CD4-positive, alpha-beta T cell treated with Interferon gamma for 1 hour (primary cell): ENCODE measurements around the gene LACRT.

ENCODE experiments used
- DNase-seq: peaks from one replicate; pipeline ENCODE4 v3.0.0-alpha.2; 2020

LACRT gene

DNA sequence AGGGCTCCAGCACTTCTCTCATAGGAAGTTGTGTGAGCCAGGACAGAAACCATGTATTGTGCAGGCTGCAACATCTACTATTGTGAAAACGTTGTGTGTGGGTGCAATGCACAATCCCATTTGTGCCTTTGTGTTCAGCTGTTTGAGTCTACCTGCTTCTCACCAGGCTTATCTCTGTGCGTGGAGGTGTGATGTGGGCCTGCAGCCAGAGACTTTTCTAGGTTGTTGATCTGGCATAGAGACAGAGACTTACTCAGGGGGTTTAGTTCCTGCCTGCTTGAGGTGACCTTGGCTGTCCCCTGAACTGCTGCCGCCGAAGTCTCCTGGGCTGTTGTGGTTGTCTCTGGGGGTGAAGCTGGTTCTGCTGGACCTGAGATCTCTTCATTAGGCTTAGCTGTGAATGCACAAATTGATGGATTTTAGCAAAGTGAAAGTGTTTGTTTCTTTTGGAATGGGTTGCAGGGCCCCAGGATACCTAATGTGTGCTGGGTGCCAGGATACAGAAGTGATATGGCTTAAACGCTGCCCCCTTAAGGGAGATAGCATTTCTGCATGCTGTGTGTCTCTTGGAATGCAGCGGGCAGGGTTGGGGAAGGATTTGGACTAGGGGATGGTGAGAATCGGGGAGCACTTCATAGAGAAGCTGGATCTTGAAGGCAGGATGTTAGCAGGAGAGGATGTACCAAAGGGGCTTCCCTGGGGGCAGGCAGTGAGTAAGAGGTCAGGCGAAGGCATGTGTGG, 2.5 kb downstream of the LACRT start:
- no peak for DNase-seq

DNA sequence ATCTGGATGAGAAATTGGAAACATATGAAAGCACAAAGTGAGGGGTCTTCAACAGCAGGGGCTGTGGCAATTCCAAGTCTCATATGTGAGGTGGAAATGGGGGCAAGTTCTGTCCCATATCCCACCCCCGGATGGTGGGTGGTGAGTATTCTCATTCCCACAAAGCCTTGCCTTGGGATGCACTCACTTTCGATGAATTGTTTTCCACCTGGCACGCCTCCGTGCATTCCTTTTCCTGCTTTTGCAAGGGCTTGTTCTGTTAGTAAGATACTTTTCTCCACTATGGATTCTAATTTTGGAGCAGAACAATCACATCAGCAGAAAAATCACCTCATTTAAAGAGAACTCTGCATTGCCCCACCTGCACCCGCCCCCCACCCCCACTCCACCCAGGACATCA, 3.1 kb downstream of the LACRT start:
- no peak for DNase-seq

DNA sequence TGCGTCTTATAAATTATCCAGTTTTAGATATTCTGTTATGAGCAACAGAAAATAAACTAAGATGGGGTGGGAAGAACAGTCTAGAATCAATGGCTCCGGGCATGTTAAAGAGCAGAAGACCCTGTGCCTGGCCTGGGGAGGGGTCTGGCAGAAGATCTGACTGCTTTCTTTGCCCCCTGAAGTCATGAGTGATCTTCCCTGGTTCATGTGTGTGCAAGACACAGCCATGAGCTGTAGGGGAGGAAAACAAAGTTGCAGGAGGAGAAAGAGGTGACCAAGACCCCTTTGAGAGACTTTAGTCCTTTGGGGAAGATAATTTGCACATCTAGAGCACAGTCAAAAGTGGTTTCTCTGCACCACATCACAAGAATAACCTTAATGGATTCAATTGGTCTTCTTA, 4.8 kb downstream of the LACRT start:
- DNase-seq, result no peak

DNA sequence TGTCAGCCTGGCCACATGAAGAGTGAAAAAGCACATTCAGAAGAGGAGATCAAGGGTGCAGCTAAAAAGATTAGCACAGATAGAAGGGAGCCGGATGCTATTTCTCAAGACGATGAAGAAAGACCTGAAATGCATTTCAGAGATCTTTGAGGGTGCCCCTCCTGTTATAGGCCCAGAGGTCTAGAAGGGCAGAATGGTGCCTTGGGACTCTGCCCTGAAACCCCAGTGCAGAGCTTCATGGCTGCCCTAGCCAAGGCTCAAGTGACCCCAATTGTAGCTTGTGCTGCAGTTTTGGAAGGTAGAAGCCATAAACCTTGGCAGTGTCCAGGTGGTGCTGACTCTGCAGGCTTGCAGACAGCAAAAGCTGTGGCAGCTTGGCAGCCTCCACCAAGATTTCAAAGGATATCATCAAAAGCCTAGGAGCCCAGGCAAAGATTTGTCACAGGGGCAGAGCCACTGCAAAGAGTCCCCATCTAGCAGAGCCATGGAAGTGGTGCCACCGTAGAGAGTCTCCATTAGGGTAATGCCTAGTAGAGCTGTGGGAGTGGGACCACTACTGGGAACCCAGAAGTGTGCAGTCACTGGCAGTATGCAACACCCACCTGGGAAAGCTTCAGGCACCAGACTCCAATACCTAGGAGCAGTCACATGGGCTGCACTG, 6.4 kb downstream of the LACRT start:
- DNase-seq, result no peak

DNA sequence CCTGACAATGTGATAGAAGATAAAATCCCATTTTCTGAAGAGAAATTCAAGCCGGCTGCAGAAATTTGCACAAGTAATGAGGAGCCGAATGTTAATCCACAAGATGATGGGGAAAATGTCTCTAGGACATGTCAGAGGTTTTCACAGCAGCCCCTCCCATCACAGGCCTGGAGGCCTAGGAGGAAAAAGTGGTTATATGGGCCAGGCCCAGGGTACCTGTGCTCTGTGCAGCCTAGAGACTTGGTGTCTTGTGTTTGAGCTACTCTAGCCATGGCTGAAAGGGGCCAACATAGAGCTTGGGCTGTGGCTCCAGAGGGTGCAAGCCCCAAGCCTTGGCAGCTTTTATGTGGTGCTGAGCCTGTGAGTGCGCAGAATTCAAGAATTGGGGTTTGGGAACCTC, 7.4 kb downstream of the LACRT start:
- no peak for DNase-seq

DNA sequence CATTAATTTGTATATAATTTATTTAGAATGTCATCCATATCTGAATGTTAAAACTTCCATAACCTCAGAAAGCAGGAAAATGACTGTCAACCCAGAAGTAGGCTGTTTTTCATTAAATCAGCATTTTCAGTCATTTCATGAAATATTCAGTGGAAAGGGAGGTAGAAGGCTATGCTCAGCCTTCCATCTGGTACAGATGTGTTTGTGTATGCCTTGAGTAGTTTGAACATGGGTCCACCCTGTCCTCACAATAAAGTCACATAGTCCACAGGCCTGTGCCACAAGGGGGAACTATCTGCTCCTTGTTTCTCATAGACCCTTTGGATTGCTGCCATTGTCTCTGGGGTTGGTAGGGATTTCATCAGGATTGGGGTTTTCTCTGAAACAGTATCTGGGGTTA, 9.1 kb downstream of the LACRT start:
- no peak for DNase-seq

DNA sequence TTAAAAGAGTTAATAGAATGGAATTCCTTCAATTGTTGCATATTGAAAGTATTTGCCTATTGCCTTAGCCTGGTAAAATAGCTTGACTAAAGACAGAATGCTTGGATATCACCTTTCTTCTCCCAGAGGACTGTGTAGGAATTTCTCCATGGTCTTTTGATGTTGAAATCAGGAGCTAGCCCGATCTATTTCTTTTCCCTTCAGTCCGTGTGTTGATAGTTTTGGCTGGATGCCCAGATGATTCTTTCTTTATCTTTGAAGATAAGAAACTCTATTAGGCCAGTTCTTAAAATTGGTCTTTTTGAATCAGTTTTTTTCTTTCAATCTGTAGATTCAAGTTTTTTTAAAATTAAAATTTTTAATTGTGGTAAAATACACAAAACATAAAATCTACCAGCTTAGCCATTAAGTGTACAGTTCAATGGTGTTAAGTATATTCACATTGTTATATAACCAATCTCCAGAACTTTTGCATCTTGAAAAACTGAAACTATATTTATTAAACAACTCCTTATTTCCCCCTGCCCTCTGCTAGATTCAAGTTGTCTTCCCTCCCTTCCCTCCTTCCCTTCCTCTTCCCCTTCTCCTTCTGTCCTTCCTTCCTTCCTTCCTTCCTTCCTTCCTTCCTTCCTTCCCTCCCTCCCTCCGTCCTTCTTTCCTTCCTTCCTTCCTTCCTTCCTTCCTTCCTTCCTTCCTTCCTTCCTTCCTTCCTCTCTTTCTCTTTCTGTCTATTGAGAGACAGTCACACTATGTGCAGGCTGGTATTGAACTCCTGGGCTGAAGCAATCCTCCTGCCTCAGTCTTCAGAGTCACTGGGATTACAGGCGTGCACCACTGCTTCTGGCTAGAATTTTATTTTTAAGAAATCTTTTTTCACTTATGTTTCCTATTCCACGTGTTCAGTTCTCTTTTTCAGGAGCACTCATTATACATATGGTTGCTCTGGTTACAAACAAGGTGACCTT, 10.1 kb downstream of the LACRT start:
- DNase-seq, result no peak

DNA sequence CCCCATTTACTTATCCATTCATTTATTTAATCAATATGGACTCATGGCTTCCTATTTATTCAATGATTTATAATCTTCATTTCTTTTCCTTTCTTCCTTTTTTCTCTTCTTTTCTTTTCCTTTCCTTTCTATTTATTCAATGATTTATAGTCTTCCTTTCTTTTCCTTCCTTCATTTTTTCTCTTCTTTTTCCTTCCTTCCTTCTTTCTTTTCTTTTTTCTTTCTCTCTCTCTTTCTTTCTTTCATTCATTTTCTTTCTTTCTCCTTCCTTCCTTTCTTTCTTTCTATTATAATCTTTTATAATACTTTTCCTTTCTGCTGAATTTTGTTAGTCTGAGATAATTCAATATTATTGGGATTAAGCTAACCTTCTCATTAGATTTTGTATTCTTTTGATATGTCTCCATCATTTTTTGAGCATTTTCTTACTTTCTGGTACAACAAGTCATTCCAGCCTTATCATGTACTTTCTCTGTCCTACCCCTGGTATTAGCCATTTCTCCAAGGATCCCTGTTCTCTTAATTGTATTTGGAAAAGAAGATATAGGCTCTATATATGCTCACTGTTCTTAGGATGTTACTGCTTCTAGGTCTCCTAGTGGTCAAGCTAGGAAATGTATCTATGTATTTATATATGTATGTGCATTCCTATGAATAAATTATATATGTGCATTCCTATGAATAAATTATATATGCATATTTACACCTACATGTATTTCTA, 12.1 kb downstream of the LACRT start:
- no peak for DNase-seq

DNA sequence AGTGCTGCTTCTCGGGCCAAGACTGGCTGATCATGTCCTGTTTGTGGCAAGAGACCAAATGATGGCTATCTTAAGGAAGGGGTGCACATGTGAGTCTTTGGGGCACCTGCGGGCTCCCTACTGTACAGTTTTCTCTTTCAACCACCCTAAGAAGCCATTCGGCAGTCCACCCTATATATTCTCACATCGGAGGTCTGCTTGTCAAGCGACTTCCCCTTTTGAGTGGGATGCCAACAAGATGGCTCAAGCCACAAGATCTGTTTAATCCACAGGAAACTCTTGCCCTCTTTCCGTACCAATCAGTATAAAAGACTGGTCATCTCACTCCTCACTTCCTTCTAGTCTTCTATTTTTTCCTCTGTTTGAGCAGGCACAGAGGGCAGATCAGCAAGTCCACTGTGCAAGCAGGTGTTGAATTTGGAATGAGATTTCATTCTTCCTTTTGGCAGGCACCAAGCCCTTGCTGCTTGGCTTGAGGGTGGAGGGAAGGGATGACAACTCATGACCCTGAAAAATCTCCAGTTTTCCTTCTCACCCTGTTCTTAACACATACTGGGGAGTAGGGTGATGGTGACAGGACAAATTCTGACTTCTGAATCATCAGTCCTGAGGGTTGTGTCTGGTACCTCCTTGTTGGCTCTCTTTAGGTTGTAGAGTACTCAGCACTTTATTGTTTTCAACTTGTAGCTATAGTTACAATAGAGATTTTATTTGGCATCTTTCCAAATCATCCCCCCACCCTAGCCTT, 17.6 kb downstream of the LACRT start:
- DNase-seq, result no peak

DNA sequence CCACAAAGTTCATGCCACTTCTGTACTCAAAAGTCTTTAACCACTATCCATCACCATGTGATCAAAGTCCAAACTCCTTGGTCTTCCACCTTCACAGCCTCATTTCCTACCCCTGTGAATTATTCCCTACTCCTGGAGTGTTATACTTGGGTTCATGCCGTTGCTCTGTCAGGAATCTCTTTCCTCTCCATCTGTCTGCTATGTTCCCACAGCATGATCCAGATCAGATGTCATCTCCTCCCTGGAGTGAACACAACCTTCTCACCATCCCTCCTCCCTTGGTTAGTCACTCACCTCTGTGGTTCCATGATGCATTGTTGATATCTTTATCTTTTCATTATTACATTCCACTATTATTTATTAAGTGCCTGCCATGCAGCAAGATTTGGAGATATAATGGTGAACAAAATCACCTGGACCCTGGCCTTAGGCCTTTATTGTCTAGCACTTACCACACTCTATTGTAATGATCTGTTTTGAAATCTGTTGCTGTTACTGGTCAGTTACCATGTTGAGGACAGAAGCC, 22.4 kb downstream of the LACRT start:
- no peak for DNase-seq

DNA sequence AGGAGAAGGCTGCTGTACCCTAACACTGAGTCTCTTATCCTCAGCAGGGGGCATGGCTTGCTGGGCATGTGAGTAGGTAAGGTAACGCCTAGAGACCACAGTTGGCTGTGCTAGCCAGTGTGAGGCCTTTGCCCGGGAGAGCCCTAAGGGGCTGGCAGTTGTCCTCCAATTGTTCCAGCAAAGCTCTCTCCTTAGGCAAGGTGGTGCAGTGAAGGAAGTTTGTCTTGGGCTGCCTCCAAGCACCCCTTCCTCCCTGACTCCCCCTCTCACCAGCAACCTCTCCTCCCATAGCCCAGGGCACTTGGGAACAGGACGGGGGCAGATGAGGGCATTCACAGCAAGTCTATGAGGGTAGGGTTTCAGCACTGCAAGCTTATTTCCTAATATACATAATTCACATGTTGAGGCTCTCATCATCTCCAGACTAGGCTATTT, 23.0 kb downstream of the LACRT start:
- no peak for DNase-seq

DNA sequence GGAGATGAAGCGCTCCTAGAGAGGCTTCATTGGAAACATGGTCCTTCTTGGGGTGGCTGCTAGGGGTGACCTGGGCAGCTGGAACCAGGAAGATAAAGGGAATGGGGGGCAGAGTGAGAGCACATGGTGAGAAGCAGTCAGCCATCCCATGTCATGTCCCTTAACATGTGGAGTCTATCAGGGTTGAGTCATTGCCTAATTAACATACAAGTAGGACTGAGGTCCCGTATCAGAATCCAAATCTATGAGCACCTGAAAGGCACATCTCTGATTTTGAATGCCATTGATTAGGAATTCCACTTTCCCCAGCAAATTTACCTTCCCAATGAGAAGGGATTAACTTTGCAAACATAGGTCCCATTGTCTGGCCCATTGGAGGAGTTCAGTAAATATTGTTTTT, 25.9 kb downstream of the LACRT start:
- DNase-seq, result no peak

DNA sequence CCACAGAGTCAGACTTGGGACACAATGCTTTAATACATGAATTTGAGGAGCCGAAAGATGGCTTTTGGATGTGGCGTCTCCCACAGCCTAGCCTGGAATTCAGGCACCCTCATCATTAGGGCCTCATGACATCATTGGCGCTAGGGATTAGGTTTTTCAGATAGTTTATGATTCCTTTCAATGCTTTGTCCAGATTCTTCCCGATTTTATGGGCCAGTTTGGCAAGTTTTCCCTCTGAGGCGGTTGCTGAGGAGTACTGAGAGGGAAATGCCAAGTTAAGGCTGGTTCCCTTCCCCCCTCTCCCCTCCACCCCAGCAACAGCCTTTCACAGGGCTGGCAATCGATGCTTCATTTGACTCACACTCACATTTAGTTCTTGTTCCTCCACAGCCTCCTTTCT, 26.5 kb downstream of the LACRT start:
- no peak for DNase-seq

DNA sequence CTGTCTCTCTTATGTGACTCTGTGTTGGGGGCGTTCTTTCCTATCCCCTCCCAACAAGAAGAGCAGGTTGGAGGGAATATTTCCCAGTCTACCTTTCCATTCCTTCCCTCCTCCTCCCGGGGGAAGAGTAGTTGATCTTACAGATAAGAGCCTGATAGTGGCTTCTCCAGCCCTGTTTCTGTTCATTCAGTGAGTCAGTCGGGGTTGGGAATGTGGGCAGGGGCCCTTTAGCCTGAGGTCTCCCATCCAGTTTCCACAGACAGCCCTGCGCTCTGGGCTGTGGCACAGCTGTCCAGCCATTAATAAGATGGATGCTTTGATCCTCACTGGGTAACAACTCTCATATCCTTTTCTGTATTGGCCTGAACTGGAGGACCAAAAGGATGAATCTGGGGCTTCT, 28.1 kb downstream of the LACRT start:
- no peak for DNase-seq

DNA sequence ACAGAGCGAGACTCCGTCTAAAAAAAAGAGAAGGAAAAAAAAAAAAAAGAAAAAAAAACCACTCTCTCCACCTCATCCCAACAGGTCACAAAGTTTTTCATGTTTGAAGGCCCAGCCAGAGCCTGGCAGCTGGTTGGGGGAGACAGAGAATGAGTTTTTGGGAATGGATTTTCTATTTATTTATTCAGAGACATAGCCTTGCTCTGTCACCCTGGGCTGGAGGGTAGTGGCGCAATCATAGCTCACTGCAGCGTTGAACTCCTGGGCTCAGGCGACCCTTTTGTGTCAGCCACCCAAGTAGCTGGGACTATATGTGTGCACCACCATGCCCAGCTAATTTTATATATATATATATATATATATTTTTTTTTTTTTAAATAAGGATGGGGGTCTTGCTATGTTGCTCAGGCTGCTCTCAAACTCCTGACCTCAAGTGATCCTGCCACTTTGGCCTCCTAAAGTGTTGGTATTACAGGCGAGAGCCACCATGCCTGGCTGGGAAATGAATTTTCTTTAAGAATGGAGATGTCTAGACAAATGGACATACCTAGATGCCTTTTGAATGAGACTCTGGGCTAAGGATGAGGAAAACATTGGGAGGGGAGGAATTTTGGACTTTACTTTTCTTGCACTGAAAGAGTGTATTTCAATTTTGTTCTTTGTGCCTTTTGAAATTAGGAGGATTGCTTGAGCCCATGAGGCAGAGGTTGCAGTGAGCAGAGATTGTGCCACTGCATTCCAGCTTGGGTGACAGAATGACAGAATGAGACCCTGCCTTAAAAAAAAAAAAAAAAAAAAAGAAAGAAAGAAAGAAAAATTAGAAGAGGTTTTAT, 29.3 kb downstream of the LACRT start:
- no peak for DNase-seq

DNA sequence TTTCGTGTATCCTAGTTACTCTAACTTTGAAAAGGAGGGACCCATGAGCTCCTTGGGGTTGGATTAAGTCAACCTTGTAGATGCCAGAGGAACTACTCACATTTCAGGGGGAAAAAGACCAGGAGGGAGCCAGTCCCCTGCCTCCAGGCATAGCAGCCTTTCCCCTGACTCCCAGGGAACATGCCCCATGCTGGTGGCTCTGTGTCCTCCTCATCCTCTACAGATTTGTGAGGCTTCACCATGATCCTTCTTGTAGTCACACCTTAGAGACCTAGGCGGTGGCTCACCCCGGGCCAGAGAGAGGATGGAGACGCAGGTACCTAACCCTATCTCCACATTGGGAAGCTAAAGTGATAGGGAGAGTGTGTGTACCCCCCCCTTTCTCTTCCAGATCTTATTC, 30.3 kb downstream of the LACRT start:
- no peak for DNase-seq

DNA sequence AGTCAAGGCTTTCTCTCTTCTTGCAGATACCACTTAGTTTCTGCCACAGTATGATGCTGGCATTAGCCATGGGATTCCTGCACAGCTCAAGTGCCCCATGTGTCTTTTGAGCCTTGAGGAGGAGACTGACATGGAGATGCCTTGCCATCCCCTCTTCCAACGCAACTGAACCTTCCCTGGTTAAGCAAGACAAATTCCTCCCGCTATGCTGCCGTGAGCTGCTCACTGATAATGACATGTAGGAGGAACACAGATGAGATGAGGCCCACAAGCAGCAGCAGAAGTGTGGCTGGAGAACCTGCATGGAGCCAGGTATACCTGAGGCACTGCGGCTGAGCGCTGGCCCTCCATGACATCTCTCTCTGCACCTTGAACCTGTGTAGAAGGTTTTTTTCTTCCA, 30.8 kb downstream of the LACRT start:
- no peak for DNase-seq

DNA sequence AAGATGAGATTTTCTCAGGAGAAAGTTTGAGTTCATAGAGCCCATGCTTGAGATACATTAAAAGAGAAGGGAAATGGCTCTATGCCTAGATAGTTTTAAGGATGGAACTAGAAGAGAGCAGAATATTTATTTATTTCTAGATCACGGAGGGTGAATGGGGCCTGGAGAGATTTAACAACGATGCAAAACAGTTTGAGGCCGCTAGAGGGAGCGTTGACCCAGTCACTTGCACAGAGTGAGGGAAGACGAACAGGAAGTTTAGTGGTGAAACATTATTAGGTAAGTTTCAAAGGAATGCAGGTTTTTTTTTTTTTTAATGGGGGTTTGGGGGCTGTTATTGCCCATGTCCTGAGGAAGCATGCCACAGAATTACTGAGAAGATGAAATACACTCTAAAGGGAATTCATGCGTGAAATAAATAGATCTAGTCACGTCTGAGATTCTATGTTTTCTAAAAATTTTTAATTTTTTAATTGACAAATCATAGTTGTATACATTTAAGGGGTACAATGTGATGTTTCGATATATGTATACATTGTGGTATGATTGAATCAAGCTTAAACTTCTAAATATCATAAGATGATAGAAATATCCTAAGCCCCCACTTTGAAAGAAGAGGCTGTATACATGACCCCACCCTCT, 31.4 kb downstream of the LACRT start:
- peak; percentile 54 for DNase-seq

DNA sequence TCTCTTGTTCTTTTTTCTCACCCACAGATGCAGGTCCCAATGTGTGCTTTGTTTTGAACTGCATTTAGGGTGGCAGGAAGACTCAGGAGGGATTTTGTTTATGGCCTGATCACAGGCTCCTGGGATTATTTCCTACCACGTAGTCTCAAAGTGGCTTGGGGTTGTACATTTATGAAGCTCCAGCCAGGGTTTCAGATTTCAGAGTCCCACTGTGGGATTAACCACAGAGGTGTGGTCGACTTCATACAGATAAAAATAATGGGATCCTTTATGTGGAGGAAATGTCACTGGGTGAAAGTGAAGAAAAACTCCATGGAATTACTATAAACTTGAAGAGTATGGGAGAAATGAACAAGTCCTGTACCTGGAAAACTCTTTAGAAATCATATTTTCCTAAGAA, 32.0 kb downstream of the LACRT start:
- no peak for DNase-seq

DNA sequence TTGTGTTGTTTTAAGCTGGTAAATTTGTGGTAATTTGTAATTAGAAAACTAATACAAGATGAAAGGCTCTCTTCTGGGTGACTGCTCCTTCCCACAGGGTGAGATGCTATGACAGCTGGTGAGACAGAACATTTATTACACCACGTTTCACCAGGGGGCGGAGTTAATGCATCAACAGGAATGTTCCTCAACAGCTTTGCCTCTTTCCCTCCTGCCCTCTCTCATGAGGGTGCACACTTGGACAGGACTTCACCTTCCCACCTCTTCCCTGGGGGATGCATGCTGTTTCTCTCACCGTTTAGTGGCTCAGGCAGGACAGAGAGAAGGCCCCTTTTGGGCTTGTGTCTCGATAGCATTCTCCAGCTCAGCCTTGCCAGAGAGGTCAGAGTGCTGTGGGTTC, 32.9 kb downstream of the LACRT start:
- DNase-seq, result no peak

DNA sequence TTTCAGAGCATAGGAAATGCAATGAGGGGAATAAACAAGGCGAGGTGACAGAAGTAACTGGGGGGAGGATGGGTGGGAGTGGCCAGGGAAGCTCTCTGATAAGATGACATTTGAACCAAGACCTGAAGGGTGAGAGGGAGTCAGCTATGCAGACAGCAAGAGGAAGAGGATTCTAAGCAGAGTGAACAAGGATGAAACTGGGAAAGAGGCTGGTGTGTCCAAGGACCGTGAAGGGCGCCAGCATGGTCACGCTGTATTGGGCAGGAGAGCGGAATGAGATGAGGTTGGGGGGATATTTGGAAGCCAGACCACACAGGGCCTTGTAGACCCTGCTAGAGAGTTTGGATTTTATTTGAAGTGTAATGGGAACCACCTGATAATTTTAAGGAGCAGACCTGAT, 35.7 kb downstream of the LACRT start:
- no peak for DNase-seq
